B cell (primary cell): ENCODE measurements around the gene GALK1.

Experiments
- CTCF ChIP-seq: fragments of 200-600 bp; IDR thresholded peaks from one replicate; pipeline ENCODE4 v1.8.0; 2022; ENCODE audit warnings: antibody characterized with exemption, mild to moderate bottlenecking
- EZH2 ChIP-seq: IDR thresholded peaks from 2 replicates; pipeline ENCODE4 v1.6.1; 2012; ENCODE audit warnings: borderline replicate concordance, low read depth, mild to moderate bottlenecking, moderate library complexity, low read length; ENCODE audit not compliant: insufficient read depth, poor library complexity, severe bottlenecking

- TF ChIP-seq CTCF (peak; percentile 76), EZH2 (no peak)
Measured at GRCh38 chr17:75753514-75754377, 11.2 kb downstream of the GALK1 start.
